Fibroblast of skin of back (primary cell): ENCODE data around the gene ZNF516.
A peak's percentile ranks its signal among the peaks of the same experiment; 100 is the strongest.

Experiments used
- DNase-seq: peaks from one replicate; pipeline ENCODE4 v3.0.0-alpha.2; 2013

The ZNF516 gene

DNA sequence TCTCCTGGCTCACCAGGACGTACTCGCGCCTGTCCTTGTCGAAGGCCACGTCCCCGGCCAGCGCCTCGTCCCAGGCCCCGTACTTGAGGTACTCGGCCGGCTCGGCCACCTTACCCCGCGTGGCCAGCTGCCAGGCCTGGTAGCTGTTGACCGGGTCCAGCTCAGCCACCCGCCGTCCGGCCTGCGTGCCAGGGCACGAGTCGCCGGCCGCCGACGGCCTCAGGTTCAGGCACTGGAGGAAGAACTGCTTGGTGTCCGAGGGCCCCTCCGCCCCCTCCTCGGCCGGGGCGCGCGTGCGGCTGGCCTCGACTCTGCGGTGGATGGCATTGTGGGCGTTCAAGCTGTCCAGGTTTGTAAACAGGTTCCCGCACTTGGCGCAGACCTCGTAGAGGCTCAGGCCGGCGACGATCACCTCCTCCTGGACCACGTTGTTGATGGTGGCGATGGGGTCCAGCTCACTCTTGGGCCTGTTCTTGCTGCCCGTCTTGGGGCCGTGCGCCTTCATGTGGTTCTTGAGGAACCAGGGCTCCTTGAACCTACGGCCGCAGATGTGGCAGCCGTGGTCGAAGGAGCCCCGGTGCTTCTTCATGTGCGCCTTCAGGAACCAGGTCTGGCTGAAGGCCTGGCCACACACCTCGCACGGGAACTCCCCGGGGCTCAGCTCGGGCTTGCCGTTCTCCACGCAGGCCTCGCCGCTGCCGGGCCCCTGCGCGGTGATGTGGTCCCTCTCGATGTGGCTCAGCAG, 53.2 kb downstream of the ZNF516 start:
- no peak for DNase-seq

DNA sequence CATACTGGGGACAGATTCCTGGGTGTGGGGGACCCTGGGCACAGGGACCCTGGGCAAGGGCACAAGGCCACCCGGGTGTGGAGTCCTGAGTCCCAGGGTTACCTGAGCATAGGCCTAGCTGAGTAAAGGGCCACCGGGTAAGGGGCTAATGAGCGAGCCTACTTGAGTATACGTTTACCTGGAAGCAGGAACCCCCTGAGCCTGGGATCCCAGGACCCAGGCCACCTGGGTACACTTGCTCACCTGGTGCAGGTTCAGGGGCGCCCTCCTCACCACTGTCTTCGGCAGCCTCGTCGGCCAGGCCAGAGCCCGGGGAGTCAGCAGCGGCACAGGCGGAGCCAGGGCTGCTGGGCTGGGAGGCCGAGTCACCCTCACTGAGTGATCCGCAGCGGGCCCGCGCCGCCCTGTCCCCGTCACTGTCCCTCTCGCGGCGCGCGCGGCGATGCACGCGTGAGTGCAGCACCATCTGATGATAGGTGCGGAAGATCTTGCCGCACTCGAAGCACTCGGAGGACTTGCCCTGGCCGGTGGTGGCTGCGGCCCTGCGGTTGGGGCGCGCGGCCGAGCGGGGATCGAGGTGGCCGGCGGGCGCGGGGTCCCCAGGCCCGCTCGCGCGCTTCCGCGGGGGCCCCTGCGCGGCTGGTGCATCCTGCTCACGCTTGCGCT, 53.9 kb downstream of the ZNF516 start:
- no peak for DNase-seq

DNA sequence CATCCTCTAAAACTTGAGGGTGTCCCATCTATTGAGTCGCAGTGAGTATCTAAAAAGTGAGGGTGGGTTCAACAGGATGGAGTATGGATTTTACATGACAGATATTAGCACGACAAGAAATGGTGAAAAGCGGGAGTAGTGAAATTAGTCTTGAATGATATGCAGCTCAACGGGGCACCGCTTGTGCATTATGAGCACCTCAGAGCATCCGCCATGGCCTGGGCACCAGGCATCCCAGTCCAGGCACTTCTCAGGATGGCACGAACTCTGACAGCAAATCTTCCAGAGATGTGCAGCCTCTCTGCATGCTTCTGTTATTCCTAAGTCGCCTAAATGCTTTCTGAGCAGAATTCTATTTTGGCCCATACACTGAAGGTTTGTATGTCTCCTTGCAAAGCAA, 57.1 kb downstream of the ZNF516 start:
- DNase-seq: no peak

DNA sequence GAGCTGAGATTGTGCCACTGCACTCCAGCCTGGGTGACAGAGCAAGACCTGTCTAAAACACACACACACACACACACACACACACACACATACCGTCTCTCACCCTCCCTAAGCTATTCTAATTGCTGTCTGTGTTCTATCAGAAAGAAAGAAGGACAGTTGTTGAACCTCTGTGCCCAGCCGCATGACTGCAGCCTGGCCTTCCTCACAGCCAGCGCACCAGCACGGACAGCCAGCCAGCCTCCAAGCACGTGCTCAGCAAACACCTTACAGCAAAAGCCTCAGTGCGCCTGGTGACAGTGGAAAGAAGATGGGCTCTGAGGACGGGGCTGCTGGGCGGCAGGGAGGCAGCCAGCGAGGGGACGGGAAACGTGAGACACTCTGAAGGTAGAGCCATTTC, 58.0 kb downstream of the ZNF516 start:
- no peak for DNase-seq

DNA sequence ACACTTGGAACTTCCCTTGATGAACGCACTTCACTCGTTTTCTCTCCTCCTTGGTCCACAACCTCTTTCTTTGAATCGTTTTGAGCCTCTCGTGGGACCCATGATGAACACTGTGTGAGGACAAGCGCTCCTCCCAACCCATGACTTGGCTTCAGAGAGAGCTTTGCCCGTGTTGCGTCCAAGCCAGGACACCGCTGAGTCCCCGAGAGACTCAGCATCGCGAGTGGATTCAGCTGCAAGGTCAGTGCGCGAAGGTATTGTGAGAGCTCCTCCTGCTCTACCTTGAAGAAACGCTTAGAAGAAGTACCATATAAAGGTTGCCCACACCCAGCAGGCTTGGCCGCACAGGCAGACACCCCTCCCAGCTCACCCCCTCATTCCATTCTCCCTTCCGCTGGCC, 58.7 kb downstream of the ZNF516 start:
- no peak for DNase-seq

DNA sequence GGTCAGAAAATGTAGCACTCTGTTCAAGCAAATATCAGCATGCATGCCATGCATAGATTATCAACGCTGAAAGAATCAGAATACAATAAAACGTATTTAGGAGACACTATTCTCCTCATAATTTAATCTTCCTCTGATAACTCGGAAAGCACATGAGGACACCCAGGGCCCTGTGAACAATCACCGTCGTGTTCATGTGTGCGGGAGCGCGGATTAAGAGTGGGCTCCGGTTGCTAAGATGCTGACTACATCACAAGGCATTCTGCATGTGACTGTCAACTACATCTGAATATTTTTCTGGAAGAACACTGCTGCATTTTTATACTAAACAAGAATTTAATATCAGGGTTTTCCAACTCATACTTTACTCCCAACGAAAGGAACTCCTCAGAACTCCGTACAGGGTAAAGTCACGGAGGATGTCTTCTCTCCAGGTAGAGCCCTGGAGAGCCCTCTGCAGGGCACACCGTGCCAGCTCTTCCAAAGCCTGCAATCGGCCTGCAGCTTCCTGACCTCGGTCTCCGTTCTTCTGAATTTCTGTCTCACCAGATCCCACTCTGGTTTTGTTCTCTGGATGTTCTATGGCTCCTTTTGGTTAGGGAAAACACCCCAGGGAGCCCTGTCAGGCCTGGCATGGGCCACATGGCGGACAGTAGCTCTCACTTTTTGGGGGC, 59.6 kb downstream of the ZNF516 start:
- no peak for DNase-seq

DNA sequence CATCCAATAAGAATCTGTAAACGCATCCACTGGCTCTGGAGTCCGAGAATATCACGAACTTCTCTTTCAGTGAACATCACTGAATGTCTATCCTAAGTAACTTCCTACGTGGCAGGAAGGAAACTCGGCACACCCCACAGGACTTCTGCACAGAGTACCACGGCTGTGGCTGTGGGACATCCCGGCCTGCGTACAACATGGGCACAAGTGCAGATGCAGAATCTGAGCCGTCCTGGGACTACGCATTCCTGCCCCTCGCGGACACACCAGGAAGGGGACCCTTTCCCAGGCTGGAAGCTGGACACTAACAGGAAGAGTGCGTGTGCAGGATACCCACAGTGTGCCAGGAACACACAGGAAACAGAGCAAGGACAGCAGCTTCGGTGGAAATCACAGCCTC, 60.6 kb downstream of the ZNF516 start:
- DNase-seq: no peak

DNA sequence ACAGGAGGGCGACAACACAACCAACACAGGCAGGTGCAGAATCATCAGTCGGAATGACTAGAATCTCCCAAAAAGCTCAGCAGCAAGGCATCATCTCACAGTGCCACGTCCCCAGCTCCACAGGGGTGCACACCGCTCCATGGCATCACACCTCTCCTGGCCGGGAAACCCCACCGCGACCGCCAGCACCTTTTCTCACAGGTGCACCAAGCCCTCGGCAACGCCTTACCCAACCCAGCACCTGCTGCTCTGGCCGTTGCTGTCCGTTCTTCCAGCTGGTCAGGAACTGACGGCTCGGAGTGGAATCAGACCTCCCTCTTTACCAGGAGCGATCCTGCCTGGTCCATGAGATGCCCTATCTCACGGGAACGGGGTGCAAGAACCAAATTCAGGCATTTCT, 61.3 kb downstream of the ZNF516 start:
- DNase-seq: no peak

DNA sequence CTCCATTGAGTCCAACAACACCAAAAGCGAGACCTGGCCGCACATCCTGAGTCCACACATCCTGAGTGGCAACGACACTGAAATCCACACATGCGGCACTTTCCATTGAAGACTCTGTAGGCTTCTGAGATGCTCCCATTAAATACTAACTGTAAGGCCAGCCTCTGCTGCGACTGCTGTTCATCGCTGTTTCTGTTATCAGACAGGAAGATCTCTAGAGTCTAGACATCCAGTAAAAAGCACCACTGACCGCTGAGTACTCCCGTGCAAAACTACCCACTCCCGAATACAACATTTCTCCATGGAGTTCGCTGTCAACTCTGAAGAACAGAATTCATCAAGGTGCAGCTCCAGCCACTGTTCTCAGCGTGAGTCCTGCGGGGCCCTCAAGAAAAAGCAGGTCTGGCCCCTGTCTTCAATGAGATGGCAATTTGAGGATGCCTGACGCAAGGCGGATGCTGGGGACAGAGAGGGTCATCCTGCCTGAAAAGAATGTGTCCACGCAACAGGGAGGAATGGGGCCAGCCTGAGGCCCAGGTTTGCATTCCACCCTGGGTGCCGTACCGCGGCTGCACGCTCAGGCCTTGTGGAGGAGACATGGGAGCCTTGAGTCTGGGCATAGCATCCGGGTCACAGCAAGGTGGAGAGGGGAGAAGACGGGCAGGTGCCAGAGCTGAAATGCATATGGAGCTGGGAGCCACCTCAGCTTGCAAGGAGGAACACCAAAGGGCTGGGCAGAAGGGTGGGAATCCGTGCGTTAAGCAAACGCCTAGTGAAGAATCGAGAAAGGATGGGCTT, 61.9 kb downstream of the ZNF516 start:
- no peak for DNase-seq

DNA sequence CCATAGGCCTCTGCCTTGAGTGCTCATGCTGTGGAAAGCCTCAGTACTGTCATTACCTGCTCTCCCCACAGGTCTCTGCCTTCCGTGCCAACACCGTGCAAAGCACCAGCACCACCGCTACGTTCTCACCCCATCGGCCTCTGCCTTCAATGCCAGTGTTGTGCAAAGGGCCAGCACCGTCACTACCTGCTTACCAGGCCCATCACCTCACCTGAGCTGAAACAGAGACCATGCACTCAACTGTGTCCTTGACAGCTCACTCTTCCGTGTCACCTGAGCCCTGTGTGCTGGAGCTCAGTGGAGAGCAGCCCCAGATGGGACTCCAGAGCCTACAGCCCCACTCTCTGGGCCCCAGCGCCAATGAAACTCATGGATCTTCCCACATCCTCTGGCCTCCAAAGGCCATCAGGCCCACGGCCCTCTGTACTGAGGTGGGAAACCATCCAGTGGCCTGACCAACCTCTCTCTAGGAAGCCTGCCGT, 62.7 kb downstream of the ZNF516 start:
- no peak for DNase-seq

DNA sequence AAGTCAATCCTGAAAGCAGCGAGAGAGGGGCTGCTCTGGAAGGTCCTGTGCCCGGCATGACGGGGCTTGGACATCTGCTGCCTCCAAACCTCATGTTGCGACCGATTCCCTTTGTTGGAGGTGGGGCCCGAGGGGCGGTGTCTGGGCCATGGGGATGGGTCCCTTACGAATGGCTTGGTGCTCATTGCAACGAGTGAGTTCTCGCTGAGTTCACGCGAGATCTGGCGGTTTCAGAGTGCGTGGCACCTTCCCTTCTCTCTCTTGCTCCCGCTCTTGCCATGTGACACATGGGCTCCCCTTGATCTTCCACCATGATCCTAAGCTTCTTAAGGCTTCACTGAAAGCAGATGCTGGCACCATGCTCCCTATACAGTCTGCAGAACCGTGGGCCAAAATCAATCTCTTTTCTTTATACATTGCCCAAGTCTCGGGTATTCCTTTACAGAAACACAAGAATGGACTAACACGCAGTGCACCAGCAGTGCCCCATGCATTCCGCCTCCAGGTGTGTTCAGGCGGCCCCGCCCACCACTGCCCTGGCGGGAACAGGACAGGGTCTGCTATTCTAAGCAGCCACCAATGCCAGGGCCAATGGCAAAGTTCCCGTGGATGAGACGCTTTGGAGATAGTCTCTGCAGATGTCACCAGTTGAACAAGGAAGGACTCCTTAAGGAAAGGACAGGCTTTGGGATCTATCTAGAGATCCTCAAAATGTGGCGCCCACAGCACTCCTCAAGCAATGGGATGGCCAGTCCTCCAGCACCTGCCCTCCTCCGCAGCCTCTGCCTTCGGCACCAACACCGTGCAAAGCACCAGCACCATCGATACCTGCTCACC, 63.4 kb downstream of the ZNF516 start:
- DNase-seq: no peak

DNA sequence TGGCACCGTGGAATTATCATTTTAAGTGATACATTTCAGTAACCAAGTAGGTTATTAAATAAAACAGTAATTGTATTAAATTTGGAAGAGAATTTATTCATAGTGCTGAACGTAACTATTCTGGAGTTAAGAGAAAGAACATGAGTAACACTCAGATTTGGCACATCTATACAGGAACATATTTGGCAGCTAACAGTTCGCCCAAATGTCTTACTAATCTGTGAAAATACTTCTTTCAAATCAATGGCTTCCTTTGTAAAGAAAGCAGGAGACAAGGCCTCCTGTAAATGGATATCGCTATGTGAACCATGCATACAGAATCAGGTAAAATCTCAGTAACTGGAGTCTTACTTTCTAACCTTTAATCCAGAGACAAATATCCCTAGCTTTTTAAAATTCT, 64.4 kb downstream of the ZNF516 start:
- DNase-seq: no peak

DNA sequence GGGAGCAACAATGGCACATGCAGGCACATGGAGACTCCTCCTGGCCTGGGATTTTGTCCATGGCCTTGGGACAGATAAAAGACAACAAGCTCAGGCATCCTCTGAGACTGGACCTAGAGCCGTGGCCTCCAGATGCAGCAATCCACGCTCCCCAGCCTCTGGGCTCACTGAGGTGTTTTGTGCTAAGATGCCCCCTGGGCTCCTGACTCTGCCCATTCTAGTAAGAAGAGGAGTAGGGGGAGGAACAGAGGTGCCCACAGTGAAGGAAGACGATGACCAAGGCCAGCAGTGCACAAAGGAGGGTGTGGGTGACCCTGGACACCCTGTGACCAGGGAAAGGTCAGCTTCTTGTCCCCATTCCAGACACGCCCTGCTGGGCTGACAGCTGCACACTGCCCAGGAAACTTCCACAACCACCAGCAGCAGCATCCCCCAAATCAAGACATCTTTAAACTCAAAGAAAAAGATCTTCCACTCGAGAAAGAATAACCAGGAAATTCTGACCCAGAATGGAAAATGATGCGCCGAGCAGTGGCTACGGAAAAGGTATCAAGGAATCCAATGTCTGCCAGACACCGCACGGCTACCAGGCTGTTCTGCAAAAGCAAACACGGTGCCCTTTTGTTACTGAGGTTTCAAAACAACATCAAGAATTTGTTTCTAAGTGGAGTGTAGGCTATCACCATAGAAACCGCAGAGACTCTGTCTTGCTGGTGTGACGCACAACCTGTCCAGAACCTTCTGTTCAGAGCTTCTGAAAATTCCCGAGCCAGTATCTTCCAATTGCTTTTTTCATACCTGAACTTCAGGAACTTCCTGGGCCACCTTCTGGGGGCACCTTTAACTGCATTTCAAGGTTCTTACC, 65.5 kb downstream of the ZNF516 start:
- DNase-seq: no peak

DNA sequence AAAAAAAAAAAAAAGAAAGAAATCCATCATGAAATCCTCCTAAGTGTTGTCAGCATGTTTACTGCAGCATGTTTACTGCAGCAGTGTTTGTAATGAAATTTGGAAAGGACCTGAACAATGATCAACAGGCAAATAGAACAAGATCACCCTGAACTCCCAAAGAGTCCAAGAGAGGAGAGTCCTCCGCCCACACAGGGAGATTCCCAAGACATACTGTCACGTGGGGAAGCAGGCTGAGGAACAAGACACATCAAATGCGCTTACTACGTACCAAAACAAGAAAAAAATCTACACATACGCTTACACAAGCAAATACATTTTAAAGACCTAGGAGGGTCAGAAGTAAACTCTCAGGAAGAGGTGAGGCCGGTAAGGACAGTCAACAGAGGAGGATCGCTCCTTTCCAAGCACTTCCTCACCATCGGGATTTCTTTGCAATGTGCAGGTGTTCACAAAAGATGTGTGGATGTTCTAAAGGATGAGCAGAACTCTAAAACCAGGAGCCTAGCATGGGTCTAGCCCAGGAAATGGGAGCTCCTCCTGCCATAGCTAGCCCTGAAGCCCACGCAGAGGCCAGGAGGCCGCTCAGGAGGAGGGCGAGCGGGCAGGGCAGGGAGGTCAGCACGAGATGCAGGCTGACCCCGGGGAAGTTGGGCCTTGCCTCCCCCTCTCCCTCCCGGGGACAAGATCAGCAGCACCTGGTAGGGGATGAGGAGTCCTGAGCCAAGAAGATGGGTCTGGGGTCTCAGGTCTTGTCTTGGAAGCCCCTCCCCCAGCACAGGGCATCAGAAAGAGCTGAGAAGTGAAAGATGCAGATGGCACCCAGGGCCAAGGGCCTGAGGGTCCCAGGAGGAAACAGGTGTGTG, 66.4 kb downstream of the ZNF516 start:
- no peak for DNase-seq

DNA sequence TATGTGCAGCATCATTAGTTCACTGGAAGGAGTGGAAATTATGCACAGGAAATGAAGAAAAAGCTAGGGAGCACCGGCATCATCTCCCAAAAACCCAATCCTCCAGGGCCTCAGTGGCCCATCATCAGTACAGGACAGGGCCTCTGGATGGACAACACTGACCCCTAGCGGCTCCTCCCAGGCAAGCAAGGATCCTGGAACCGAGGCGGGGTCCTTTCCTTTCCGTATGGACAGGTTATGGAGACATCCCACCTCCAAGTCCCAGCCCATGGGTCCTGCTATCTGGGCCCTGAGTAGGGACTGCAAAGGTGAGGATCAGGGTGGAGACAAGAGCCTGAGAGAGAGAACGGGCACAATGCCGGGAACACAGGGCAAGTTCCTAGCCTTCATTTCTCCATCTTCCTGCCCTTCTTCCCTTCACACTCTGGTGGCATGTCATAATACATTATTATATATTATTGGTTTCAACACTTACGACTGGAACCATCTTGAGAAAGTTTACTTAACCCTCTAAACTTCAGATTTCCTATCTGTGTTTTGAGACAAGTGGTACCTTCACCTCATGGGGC, 68.2 kb downstream of the ZNF516 start:
- peak; percentile 21 for DNase-seq

DNA sequence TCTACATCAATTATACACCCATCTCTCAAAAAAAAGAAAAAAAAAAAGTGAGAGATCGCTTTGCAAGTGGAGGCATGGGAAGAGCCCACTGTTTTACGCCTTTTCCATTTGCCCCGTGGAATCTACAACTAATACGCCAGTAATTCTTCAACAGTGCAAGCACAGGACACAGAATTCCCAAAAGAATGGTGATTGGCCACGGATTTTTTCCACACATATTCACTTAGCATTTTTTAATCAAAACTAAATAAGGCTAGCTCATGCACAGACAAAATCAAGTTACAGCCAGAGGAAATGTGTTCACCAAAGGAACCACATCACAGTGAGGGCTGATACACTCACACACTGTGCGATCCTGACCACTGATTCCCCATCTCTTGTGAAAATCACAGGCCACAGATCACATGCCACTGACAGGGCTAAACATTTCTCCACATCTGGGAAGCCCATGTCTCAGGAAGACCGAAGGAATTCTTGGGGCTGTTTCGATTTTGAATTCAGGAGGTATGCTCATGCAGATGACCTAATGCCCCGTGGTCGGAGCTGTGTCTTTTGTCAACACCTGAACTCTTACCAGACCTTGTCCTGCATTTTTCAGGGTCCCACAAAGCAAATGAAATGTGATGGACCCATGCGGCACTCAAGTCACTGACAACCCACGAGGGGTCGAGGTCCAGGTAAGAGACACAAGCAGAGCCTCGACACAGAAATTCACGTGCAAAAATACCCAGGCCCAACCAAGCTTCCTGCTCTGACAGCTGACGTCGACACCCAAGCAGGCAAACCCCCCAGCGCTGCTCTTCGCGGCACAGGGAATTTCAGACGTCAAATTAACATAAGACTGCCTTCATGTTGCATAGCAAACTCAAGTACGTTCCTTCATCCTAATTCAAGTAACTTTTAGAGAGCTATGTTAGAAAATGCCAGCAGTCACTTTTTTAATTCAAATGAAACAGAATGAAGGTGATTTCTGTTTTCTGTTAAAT, 69.6 kb downstream of the ZNF516 start:
- DNase-seq: peak; percentile 22

DNA sequence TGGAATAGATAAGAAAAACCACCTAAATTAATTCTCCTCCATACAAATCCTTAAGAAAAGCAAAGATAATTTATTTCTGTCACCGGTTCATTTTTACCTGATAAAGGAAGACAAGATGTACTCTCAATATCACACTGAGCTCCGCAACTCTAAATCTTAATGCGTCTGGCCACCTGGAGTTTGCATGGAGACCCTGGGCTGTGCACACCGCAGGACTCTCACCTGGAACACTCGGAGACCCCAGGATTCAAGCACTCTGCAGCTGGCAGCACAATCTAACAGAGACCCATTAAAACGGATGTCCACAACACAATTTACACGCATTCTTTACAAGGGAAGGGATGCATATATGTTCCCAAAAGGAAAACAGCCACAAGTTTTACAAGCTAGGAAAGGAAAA, 72.2 kb downstream of the ZNF516 start:
- DNase-seq: no peak

DNA sequence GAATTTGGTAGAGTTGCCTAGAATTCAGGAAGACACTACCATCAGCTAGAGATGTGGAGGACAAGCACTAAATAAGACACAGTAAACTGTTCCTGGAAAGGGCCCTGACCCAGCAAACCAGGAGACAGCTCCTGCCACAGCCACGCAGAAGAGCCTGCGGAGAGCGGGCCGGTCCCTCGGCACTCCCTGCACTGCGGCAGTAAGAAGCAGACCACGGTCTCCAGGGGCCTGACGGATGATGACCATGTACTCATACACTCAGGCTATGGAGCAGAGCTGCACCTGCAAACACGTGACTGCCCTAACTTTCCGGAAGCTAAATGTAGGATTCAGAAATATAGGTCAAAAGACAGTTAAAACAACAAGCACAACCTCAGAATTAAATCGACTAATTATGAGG, 72.9 kb downstream of the ZNF516 start:
- no peak for DNase-seq
